CD8-positive, alpha-beta memory T cell (primary cell): ENCODE measurements around the gene ZNF18. TPM values are rescaled to one million over a fixed set of nuclear protein-coding genes. Genes with fewer than 3 reads are reported as not detected.

Experiments used
- CTCF ChIA-PET: fragments of 350-600 bp; sonication (Branson Sonifier 250); formaldehyde crosslinking; loops from one replicate; lab custom pipeline; 2021; ENCODE audit warnings: antibody characterized with exemption; lab: Charles Lee
- POLR2A ChIA-PET: fragments of 350-600 bp; sonication (Branson Sonifier 250); formaldehyde crosslinking; loops from one replicate; lab custom pipeline; 2021; ENCODE audit warnings: antibody characterized with exemption; lab: Charles Lee
- DNase-seq, 5 donors: peaks; one replicate each; pipeline versions ENCODE4 v3.0.0 to v3.0.0-alpha.2; 2020 to 2022; ENCODE audit warnings: mixed read lengths in 1 of 5
- H3K27ac ChIP-seq: one replicate; pipeline ENCODE4 v1.7.0; 2013; ENCODE audit warnings: low read depth, mild to moderate bottlenecking, low read length, moderate library complexity
- H3K27me3 ChIP-seq: 2 replicates; pipeline ENCODE4 v1.7.0; 2013; ENCODE audit warnings: low read length, mild to moderate bottlenecking; ENCODE audit not compliant: insufficient read depth, poor library complexity, severe bottlenecking
- H3K36me3 ChIP-seq: 2 replicates; pipeline ENCODE4 v1.7.0; 2013; ENCODE audit warnings: mild to moderate bottlenecking, low read length, moderate library complexity; ENCODE audit not compliant: insufficient read depth
- H3K4me1 ChIP-seq: 2 replicates; pipeline ENCODE4 v1.7.0; 2013; ENCODE audit warnings: mild to moderate bottlenecking, low read length, moderate library complexity; ENCODE audit not compliant: insufficient read depth
- H3K4me3 ChIP-seq: 2 replicates; pipeline ENCODE4 v1.7.0; 2013; ENCODE audit warnings: mild to moderate bottlenecking, low read length
- H3K9me3 ChIP-seq: 2 replicates; pipeline ENCODE4 v1.7.0; 2013; ENCODE audit warnings: mild to moderate bottlenecking, low read length
- H3K27ac Mint-ChIP-seq, 8 donors: one replicate each; pipeline ENCODE4 v1.8.0; 2020 to 2021; ENCODE audit warnings: mixed read lengths in 8 of 8, mild to moderate bottlenecking in 6 of 8, inconsistent platforms in 3 of 8, moderate library complexity in 3 of 8
- H3K27me3 Mint-ChIP-seq, 2 donors: one replicate each; pipeline ENCODE4 v1.8.0; 2020 to 2021; ENCODE audit warnings: mixed read lengths in 2 of 2, mild to moderate bottlenecking in 1 of 2, moderate library complexity in 1 of 2
- H3K36me3 Mint-ChIP-seq, 3 donors: one replicate each; pipeline ENCODE4 v1.8.0; 2020 to 2021; ENCODE audit warnings: mixed read lengths in 3 of 3, inconsistent platforms in 1 of 3, mild to moderate bottlenecking in 1 of 3
- H3K4me1 Mint-ChIP-seq, 3 donors: one replicate each; pipeline ENCODE4 v1.8.0; 2020 to 2021; ENCODE audit warnings: mixed read lengths in 3 of 3, inconsistent platforms in 1 of 3, mild to moderate bottlenecking in 1 of 3
- H3K4me3 Mint-ChIP-seq, 7 donors: one replicate each; pipeline ENCODE4 v1.8.0; 2020 to 2021; ENCODE audit warnings: mixed read lengths in 7 of 7, mild to moderate bottlenecking in 6 of 7, moderate library complexity in 4 of 7, inconsistent platforms in 2 of 7
- H3K9me3 Mint-ChIP-seq, 5 donors: one replicate each; pipeline ENCODE4 v1.8.0; 2020 to 2022; ENCODE audit warnings: mixed read lengths in 5 of 5, mild to moderate bottlenecking in 3 of 5, moderate library complexity in 2 of 5, inconsistent platforms in 1 of 5
- polyA plus RNA-seq: library from polyadenylated mRNA; unstranded; fragments of 300-500 nt; fragmentation: Illumina TruSeq; gene quantifications from one replicate; pipeline ENCODE4 v1.2.3, GENCODE V29; 2021
- total RNA-seq, 2 experiments: library from RNA; stranded (reverse); gene quantifications; one replicate each; pipeline ENCODE4 v1.2.3, GENCODE V29; 2021

Gene ZNF18
- total and polyA plus RNA-seq, 3 experiments from 2014 or later = 5.7 to 9.1 (median 7.2) TPM

- ChIA-PET CTCF (no interaction called here), POLR2A (no interaction called here)
- no peaks in the 10 kb centered on the region for H3K9me3 ChIP-seq
- no peak for DNase-seq
- Mint-ChIP-seq H3K9me3 (no peaks in the 10 kb centered on the region), H3K36me3 (no peaks in the 10 kb centered on the region), H3K4me3 (no peak overlapping the region), H3K27me3 (peaks cover 6 to 12% of the 10 kb centered on the region in 2 donors), H3K27ac (peak overlapping the region in 1 of 8 donors; percentile 43), H3K4me1 (no peaks in the 10 kb centered on the region)
- no peak overlapping the region for H3K27ac ChIP-seq
- no peaks in the 10 kb centered on the region for H3K27me3 ChIP-seq
- H3K4me1 ChIP-seq = no peaks in the 10 kb centered on the region
- H3K36me3 ChIP-seq = no peaks in the 10 kb centered on the region
- no peak overlapping the region for H3K4me3 ChIP-seq
Observed at GRCh38 chr17:11932337-11932898, 64.9 kb downstream of the ZNF18 start.

DNA sequence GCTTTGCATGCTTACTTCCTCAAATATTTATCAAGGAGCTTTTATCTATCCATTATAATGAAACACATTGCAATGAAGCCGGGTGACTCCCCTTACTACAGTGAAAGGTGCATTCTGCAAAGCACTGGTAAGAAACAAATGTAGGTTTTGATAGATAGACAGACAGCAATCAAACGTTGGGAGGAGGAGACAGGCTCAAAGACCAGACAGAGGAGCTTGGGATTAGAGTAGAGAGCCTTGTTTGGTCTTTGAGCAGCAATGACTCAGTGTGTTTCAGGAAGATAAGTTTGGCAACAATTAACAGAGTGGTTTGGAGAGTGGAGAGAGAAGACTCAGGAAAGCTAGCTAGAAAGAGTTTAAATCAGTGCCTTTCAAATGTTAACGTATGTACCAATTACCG lies 68.8 kb downstream of the ZNF18 start:
- Mint-ChIP-seq H3K27ac (no peak overlapping the region), H3K27me3 (peaks cover 4 to 10% of the 10 kb centered on the region in 2 donors), H3K9me3 (peaks cover 0 to 7% (median 3%) of the 10 kb centered on the region in 5 donors), H3K4me1 (no peaks in the 10 kb centered on the region), H3K4me3 (no peak overlapping the region), H3K36me3 (no peaks in the 10 kb centered on the region)
- Histone ChIP-seq H3K27me3 (no peaks in the 10 kb centered on the region), H3K36me3 (no peaks in the 10 kb centered on the region), H3K4me3 (no peak overlapping the region), H3K9me3 (no peaks in the 10 kb centered on the region), H3K4me1 (no peaks in the 10 kb centered on the region), H3K27ac (no peak overlapping the region)
- DNase-seq = no peak
- CTCF ChIA-PET = no interaction called here
- POLR2A ChIA-PET = no interaction called here

Other genes with a start within 250 kb of the ZNF18 start
- 10 to 100 TPM; 45.9 to 46.2 TPM for gene MAP2K4, start 23.4 kb upstream of the ZNF18 start, total RNA-seq
- gene MAP2K4, start 23.4 kb upstream of the ZNF18 start, polyA plus RNA-seq = 30.3 TPM